ENCODE measurements around the gene FADS6.
A peak's percentile ranks its signal among the peaks of the same experiment; 100 is the strongest.

The FADS6 gene

DNA sequence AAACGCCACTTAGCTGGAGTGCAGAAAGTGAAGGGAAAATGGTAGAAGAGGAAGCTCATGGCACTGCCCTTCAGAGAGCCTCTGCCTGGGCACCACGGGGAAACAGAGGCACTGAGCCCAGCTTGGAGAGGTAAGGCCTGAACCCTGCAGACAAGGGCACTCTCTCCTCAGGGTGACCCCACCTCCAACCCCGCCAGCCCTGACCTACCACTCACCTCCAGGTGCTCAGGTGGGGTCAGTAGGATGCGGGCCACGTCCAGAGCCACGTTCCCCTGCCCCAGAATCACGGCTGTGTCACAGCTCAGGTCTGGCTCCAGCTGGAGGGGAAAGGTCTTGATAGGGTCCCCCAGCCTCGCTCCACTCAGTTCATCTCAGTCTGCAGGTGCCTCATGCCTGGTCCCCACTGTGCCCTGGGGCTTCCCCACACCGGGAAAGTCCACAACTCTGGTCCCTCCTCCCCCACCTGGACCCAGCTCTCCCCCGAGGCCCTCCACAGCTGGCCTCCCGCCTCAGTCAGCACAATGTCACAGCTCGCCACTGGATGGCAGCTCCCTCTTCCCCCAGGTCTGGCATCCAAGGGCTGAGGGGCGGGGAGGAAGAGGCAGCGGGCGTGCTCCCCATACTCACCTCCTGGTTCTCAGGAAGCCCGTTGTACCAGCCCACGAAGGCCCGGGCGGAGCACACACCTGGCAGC lies 27.8 kb downstream of the FADS6 start:
- DNase-seq: no peak

DNA sequence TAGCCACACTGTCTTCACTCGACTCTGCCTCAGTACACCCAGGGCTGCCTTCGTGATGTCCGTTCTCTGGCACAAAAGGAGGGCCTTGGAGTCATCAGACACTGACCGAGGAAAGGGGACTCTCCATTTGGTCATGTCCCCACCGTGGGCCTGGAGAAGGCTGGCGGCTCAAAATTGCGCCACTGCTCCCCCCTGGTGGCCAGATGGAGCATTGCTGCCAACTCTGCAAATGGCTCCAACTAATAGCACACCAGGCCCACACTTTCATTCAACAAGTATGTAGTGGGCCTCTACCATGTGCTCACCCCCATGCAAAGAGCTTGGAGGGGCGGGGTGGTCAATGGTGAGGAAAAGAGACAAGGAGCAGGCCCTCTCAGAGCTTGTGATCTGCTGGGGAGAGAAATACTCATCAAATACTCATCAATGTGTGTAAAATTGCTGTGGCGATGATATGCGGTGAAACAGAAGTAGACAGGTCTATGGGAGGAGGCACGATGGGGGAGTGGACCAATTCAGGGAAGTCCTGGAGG lies 28.5 kb downstream of the FADS6 start:
- peak; percentile 69 to 73 for DNase-seq

GRCh38 chr17:74864297-74864865 lies 29.1 kb downstream of the FADS6 start:
- no peak for DNase-seq

- DNase-seq: no peak
These were observed 29.8 kb downstream of the FADS6 start for GRCh38 chr17:74863420-74864296.

DNA sequence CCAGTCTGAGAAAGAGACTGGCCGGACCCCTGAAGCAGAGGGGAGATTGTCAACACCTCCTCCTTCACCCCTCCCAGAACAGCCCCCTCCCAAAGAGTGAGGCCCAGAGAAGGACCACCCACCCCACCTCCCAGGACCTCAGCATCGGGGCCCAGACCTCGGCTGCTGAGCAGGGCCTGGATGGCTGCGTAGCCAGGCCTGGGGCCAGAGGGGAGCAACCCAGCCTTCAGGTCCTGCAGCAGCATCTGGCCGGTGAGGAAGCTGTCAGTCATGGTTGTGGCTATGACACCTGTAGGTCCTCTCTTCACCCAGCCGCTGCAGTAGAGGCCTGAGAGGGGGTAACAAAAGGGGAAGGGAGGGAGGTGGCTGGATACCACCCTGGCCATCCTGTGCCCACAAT lies 30.5 kb downstream of the FADS6 start:
- DNase-seq: no peak

DNA sequence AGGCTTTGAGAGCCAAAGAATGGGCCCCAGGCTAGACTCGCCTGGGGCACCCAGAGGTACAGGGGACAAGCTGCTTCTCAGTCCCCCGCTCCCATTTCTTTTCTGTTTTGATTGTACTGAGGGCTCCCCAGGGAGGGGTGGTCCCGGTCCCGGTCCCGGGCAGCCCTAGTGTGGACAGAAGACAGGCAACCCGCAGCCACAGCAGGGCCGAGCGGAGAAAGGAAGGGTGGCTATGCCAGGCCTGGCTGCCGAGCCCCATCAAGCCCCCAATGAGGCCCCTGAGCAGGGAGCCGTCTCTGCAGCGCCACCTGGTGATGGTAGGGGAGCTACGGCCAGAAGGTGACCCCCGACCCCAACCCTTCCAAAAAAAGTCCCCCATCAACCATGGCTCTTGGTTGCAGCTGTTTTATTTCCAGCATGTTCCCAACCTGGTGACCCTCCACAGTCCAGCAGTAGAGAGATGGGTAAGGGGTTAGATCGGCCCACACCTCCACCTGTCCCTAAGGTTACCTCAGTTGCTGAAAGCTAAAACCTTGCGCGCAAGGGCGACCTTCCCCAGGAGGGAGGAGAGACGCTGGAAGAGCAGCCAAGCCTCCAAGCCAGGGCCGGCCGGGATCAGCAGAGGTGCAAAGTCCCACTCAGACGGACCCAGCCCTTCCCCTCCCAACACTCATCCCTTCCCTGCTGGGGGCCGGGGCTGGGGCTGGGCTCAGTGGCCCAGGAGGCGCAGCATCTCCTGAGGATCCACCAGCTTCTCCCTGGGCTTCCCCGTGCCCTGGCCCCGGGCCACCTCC lies 31.1 kb downstream of the FADS6 start:
- peak; percentile 72 to 73 for DNase-seq

- no peak for DNase-seq
These were observed 31.7 kb downstream of the FADS6 start for GRCh38 chr17:74861662-74862107.

DNA sequence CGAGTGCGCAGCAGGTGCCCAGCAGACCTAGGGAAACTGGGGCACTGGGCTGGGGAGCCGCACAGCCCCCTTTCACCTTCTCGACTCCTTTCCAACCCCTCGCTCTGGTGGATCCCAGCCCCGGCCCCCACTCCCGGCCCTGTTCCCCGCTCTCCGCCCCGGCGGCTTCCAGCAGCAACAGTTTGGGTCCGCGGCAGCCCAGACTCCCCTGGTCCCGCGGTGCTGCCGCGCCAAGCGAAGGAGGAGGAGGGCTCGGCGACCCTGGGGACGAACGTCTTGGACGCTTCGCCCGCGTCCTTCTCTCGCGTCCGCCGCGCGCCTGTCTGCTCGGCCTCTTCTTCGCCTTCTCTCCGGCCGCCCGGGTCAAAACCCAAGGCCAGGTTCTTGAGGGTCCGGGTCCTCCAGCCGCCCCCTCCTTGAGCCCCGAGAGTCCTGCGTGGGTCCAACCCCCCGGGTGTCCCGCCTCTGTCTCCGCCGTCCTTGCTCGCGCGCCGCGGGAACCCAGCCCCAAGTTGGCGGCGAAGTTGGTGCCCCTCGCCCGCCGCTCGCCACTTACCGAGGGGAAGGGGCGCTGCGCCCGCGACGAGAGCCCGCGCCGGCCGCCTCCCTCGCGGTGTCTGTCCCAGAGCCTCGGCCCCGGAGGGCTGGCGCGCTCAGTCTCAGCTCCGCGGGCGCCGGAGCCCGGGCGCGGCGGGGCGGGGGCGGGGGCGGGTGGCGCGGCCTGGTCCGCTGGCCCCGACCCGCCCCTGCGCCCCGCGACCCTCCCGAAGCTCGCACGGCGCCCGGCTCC lies 32.4 kb downstream of the FADS6 start:
- DNase-seq: no peak

GRCh38 chr17:74860229-74860871 lies 33.1 kb downstream of the FADS6 start:
- no peak for DNase-seq

- peak in 1 of 2 donors; percentile 36 for DNase-seq
These were observed 33.8 kb downstream of the FADS6 start, which contains the start of gene GRIN2C for GRCh38 chr17:74859459-74860228. GRIN2C (minus strand) TSS chr17:74859885; CDS start chr17:74855092, 4,793 bp downstream.

DNA sequence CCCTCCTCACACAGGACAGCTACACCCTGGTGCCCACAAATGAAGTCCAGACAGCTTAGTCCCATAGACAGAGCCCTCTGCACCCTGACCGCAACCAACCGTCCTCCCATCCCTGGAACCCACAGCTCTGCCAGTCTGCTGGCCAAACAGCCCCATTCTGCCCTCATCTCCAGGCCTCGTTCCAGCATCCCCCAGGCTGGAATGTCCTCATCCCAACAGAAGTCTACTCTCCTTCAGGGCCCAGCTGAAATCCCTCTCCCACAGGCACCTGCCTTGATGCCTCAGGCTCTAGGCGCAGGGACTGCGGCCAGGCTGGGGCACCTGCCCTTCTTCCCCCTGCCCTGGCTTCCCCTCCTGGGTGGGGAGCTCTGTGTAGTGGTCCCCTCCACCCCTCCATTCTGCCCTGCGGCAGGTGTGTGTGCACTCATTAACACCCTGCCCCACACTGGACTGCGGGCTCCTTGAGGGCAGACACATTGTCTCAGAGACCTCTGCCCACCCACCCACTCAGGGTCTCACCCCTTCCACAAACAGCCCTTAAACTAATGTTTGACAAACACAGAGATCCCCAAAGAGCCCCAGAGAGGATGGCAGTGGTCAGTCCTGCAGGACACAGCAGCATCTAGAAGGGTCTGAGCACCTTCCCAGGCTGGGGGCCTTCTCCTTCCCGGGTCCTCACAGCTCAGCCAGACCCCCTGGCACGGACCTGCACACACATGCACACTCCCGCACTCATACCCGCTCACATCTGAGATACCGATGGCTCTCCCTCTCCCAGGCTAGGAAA lies 34.6 kb downstream of the FADS6 start:
- DNase-seq: no peak

GRCh38 chr17:74857191-74857590 lies 36.2 kb downstream of the FADS6 start:
- DNase-seq: no peak

DNA sequence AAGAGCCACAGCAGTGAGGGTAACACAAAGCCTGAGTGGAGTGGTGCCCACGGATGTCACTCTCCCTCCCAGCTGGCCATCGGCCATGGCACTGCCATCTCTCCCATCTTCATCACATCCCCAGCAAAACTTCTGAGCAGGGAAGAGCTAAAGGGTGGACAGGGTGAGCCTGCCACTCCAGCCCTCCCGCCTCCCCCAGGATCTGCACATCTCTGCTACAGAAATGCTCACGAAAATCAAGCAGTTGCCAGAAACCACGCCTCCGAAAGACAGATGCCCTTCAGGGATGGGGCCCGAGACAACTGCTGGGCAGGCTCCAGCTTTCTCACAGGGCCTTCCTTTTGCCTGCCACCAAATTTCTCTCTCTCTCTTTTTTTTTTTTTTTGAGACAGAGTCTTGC lies 37.3 kb downstream of the FADS6 start:
- no peak for DNase-seq

DNA sequence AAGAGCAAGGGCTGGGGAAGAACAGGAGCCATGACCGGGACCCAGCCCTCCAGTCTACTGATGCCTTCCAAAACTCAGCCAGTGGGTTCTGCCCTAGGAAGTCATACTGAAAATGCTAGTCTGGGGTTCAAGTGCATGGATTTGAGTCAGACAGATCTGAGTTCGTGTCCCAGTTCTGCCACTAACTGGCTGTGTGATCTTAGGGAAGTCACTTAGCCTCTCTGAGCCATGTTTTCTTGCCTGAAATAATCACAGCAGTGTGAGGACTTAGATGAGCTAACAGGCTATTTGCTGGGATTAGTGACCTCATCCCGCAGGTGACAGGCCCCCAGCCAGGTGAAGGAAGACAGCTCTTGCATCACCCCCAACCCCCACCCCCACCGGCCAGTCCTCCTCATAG lies 38.1 kb downstream of the FADS6 start:
- DNase-seq: no peak

DNA sequence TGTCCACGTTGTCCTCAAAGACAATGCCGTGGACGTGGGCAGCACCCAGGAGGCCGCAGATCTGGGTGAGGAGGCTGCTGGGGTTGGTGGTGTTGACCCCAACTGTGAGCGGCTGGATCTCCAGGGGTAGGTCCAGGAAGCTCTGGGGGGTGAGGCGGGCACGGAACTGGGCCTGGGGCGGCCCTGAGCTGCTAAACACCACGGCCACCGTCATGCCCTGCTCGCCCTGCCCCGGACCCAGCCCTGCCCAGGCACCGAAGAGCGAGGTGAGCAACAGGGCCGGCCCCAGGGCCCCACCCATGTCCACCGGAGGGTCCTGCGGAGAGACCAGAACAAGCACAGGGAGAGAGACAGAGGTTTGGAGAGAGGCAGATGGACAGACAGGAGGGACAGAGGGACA lies 38.6 kb downstream of the FADS6 start:
- no peak for DNase-seq

GRCh38 chr17:74853669-74854068 lies 39.8 kb downstream of the FADS6 start:
- DNase-seq: no peak

DNA sequence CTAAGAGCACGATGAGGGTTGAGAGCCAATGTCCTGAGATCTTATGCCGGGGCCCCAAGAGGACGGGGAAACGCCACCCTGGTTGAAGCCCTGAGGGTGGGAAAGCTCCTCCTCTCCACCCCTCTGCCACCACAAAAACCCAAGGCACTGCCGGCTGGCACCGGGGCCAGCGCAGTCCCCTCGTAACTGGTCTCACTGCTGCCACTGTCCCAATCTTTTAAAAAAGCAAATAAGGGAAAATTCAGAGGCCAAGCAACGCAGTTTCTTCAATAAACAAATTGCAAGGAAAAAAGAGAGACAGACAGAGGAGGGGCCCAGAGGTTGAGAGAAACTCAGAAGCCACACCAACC lies 40.4 kb downstream of the FADS6 start:
- DNase-seq: no peak

- peak; percentile 49 to 56 for DNase-seq
These were observed 41.0 kb downstream of the FADS6 start for GRCh38 chr17:74852237-74853047.

Data from stimulated activated CD4-positive, alpha-beta T cell treated with anti-CD3 and anti-CD28 coated beads, Interleukin-2, amount 100 ng/mL, for 48 hours (primary cell).